GM18502 (cell line): Measurements from ENCODE around the gene KCNJ10.

Experiments used
- ATAC-seq: cut with Tn5 transposase; IDR thresholded peaks from one replicate; pipeline ENCODE4 v1.9.1; 2021; ENCODE audit warnings: mild to moderate bottlenecking; ENCODE audit not compliant: unreplicated experiment, poor library complexity

KCNJ10 gene

DNA sequence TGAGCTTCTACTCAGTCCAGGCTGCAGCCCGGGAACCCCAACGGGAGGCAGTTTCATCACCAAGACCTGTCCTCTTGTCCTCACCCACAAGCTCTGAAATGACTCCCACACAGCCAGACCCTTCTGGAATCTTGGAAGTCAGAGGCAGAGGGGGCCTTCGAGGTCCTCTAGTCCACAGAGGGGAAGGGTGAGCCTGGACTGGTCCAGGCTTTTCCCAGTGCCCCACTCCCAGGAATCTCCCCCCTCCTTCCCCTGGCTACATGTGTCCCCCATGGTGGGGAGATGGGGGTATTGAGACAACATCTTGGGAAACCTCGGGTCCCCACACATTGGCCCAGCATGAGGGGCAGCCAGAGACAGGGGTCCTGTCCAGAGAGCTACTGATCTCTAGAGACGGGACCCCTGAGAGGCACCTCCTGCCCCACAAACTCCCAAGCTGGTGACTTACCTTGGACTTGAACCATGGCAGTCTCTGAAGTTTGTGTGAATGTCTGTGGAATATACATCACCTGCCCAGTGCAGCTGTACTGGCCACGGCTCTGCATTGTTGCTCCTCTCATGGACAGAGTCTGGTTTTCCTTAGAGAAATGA lies 96.5 kb downstream of the KCNJ10 start:
- no peak for ATAC-seq

DNA sequence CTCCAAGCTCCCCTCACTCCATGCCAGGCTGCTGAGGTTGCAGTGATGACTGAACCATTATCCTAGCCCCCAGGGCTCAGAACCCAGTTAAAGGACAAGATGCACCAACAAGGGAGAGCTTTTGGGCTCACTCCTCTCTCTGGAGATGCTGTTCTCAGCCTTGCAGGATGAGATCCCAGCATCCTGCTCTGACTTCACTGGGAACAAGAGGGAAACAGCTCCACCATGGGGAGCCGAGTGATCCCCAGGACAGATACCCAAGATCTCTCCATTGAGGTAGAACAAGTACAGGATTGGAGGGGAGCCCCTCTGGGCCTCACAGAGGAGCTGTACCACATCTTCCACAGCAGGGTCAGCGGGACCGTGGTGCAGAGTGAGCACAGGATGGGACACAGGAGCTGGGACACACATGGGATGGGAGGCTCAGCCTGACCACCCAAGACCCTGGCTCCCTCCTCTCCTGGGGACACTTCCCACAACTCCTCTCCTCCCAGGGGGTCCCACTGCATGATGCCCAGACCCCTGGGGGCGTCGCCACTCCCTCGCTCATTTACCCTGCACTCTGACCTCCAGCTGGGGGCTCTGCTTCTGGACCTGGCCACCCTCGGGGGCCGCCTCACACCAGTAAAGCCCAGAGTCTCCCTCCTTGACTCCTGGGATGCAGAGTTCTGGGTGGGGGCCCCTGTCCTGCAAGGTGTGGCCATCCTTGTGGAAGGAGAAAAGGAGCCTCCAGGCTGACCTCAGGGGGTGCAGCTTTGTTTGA lies 97.3 kb downstream of the KCNJ10 start:
- ATAC-seq = no peak

DNA sequence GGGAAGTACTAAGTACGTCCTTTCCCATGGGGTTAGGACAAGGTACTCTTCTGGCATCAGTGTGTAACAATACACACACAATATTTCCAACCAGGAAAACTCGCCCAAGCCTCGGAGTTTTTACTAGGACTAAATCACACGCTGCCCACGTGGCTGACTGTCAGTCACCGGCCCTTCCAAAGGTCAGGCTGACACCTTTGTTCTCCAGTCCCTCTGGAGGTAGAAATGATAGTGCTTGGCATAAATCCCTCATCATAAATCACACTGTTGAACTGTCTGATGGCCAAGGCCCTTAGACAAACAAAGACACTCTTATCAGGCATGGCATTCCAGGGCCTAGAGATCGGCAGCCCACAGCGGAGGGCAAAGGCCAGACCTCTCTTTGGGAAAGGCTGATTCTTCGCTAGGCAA lies 99.0 kb downstream of the KCNJ10 start:
- ATAC-seq = no peak

DNA sequence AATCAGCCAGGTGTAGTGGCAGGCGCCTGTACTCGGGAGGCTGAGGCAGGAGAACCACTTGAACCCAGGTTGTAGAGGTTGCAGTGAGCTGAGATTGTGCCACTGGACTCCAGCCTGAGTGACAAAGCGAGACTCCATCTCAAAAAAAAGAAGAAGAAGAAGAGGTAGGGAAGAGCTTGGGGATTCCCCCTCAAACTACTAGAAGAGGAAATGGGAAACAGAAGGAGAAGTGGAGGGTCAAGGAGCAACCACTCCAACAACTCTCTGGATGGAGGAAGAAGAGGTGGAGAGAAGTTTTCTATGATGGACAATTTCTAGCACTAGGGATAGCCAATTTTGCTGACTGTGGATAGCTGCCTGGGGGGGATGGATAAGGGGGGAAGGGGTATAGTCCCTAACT lies 101.1 kb downstream of the KCNJ10 start:
- ATAC-seq = no peak

DNA sequence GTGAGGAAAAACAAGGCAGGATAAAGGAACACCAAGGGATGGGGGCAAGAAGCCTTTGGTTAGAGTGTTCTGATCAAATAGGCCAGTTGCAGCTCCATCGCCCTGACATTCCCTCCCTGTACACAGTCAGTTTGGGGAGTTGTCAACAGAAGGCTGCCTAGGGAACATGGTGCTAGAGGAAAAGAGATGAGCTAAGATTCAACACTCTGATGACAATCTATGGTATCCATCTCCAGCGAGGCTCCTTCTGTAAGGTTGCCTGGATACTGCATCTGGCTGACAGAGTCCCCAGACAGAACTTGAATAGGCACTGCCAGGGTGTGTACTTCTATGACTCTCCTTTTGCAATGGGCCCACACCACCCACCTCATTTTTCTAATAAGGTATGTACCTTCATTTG lies 104.7 kb downstream of the KCNJ10 start:
- ATAC-seq = no peak

DNA sequence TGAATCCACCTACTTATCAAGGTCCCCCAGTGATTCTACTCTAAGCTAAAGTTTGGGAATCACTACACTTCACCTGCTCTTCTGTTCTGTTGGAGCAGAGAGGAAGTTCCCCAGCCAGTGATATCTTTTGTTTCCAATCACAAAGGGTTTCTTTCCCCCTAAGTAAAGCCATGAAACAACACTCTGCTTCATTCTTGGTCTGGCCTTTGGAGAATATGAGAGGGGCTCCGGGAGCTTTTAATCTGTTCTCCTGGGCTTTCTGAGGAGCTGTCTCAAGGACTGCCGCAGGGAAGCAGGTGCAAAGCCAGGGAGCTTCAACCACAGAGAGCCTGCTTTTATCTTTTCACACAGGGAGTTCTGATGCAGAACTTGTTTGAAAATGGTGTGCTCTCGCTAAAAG lies 105.8 kb downstream of the KCNJ10 start:
- no peak for ATAC-seq

DNA sequence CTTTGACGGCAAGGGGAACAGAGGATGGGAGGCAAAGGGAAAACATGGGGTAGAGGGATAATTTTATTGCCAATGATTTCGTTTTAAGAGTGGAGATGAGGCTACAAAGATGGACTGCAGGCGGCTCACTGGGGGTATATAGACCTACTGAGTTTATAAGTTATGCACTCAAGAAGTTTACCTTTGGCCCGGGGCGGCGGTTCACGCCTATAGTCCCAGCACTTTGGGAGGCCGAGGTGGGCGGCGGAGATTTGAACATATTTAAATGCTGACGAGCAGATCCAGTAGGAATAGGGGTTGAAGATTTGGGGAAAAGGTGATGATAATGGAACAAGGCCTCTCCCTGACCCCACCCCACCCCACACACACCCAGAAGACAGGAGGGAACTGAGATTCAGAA lies 107.8 kb downstream of the KCNJ10 start:
- ATAC-seq = no peak

DNA sequence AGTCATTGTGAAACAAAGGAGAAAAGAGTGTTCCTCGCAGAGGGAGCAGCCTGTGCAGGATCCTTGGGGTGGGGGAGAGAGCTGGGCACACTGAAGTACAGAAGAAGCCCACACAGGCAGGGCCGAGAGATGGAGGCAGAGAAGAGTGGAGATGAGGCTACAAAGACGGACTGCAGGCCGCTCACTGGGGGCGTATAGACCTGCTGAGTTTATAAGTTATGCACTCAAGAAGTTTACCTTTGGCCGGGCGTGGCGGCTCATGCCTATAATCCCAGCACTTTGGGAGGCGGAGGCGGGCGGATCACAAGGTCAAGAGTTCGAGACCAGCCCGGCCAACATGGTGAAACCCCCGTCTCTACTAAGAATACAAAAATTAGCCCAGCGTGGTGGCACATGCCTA lies 108.3 kb downstream of the KCNJ10 start:
- ATAC-seq = no peak

DNA sequence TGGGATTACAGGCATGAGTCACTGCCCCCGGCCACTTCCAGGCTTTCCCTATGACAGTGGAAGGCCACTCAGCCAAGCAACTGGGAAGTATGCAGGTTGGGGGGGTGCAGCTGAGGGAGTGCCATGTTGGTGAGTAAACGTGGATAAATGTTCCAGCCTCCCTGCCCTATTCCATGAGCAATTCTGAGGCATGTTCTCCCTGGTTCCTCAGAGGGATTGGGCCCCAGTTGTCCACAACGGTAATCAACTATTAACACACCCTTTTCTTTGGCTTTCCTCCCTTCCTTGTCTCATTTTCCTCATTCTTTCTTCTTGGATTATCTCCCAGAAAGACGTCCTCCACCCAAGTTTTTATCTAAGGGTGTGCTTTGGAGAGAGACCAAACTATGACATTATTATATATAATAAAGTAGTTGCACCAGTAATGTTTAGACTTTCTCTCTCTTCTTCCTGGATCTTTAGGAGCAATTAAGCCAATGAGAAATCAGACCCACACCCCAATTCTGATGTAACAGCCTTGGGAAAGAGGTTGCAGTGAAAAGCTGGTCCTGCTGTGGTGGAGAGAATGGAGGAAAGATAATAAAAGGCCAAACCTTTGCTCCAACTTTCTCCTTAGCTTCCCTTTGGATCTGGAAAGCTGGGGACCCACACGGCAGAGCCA lies 109.1 kb downstream of the KCNJ10 start:
- no peak for ATAC-seq

DNA sequence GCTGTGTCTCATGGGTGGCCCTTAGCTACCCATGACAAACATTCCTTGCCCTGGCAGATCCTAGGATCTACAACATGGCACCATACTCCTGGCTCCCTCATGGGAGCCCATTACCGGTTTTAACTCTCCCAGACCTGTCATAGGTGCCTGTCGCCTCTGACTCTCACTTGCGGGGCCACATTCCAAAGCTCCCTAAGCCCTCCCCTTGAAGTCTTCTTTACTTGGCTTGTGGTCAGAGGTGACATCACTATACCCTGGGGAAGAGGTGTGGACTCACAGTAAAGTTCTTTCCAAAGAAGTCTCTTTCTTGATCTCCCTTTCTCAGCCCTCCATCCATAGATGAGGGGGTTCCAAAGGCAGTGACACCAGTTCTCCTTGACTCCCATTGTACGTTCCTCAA lies 110.5 kb downstream of the KCNJ10 start:
- peak; percentile 16 for ATAC-seq

DNA sequence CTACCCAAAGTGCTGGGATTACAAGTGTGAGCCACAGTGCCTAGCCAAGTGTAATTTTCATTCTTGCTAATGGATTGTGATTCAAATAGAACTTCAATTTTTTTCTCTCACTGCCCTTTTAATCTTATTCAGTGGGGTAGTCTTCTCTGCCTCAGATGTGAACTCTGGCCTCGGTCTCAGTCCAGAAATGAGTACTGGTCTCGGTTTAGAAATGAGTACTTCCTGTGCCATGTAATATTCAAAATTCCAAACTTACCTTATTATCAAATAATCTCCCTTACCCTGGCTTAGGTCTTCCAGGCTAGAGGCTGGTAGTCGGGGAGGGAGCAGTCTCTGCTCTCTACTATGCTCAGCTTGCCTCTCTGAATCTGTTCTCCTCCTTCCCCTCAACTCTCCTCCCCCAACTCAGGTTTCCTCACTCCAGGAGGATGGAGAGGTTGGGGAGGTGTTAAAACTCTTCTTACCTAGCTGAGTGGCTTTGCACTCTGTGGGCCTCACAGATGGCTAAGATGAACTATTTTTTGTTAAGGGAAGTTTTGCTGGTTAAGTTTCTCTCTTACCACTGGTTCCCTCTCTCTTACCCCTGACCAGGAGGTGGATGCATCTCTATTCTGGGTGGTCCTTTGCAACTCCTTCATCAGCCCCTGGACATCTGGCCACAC lies 111.1 kb downstream of the KCNJ10 start:
- peak; percentile 79 for ATAC-seq

DNA sequence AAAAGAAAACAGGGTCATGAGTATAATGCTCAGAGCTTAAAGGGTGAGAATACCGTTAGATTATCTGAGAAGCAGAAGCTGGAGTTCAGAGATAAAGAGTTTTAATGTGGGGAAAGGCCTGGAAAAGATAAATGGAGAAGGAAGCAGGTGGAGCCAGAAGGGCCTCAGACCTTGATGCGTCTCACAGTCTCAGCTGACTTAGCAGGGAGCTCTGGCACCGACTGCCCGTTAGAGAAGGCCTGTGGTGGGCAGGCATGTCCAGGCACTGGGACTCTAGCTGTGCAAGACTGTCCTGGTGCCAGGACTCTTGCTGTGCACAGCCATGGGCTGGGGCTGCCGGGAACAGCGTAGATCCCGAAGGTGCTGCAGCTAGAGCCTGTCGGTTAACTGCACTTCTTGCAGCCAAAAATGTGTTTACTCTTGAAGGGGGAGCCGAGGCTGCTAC lies 112.1 kb downstream of the KCNJ10 start:
- no peak for ATAC-seq

DNA sequence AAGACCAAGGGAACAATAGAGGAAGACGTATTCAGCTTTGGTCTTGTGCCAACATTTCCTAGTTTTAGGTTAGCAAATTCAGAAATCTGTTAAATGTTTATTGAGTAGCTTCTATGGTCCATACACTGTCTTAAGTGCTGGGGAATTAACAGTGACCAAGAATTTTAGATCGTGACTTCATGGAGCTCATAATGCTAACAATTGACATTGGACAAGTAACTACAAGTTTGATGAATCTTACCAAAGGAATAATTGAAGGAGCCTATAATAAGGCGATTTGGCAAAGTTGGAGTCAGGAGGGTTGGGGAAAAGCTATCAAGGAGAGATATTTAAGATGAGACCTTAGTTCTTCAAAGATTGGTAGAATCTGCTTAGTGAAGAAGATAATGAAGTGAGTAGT lies 114.5 kb downstream of the KCNJ10 start:
- no peak for ATAC-seq

DNA sequence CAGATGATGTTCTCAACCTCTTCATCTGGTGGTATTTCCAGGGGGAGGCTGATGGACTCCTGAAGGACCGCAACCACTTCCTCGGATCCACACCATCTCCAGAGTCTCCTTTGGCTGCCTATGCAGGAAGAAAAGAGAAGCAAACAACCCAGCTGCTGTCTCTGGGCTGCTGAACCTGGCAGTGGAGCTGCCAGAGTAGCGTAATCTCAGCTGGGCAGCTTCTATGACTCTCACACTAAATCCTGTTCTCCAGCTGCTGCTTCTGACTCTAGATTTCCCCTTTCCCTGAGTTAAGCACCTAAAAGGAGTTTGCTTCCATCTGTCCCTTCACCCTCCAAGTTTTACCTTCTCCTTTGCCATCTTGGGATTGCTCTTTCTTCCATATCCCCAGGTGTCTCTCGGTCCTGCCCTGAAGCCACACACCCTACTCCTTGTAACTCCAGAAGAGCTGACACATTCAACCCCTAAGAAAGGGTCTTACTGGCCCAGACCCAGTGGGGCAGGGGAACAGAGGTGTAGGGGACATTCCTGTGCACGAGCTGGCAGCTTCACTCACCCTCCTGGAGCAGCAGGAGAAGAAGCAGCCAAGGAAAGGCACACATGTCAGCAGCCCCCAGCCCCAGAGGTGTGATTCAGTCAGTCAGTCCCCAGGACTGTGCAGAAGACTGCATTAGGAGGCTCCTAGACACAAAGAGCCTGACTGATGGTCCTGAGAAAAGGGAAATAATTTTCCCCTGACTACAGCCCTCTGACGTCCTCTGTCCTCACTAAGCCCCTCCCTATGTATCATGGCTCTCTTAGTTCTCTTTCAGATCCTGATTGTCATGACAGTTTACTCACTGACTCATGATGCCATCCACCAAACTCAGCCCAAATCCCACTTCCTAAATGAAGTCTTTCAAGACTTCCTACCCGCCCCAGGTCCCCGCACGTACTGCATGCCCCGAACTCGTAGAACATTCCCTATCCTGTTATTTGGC lies 116.1 kb downstream of the KCNJ10 start, which contains the start of gene SLAMF9:
TSS of gene SLAMF9 (minus strand) at position 702 of the 980 bp plus-strand sequence. CDS start at position 602, 100 bp downstream.
- ATAC-seq = no peak

DNA sequence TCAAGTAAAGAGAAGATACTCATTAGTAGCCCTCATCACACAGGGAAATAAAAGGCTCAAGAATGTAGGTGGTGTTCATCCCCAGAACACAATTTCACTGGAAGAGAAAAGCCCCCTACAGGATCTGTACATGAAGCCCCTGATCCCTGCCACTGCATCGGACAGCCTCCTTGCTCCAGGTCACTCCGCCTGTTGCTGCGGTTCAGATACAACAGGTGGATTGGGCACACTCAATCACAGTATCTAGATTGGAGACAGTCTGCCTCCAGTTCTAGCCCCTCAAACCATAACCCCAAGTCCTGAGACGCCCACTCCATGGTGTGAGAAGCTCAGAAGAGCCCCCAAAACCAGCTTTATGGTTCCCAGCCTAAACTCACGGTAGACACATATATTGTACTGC lies 117.0 kb downstream of the KCNJ10 start:
- no peak for ATAC-seq

DNA sequence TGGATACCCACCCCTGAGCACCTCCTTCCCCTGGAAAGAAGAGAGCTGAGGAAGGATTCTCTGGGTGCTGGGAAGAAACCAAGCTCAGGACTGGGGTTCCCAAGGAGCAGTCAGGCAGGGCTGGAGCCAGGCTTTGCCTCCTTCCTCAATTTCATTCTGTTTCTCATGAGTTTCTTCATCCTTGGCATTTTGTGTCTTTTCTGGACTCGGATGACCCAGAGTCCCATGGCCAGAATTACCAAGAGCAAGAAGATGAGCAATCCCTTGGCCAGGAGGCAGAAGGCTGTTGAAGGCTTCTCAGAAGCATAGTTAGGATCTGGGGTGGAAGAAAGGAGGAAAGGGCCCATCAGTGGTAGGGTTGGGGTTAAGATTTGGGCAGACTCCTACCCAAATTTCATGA lies 118.4 kb downstream of the KCNJ10 start:
- no peak for ATAC-seq

DNA sequence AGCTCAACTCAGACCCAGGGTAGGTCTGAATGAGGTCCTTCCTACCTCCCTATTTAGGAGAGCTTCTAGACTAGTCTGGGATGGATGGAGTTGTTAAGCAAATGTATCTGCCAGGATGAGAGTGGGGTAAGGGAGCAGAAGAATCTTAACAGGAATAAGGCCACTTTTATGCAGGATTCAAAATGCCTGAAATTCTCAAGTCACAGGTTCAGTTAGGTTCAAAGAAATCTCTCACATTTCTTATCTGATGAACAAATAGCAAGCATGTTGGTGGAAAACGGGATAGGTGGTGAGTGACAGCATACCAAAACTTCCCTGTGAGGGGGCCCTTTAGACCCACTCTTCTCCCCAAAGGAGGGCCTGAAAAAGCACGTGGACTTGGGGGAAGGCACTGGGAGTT lies 118.9 kb downstream of the KCNJ10 start:
- ATAC-seq = no peak

DNA sequence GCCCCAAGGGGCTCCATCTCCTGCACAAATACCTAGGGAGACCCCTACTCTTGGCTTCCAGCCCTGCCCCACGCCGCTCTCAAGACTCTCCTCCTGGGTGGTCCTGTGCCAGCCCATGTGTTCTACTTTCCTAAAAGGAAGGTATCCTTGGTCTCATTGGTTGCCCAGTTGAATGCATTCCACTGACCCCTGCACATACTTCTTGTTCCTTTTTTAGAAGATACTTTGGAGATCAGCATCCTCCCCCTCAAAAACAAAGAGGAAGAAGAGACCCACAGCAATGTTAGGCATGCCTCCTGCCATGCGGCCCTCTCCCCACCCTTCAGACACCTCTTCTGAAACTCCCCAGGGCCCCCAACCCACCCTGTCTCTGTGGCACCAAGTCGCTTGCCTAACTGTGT lies 120.0 kb downstream of the KCNJ10 start:
- ATAC-seq = no peak

DNA sequence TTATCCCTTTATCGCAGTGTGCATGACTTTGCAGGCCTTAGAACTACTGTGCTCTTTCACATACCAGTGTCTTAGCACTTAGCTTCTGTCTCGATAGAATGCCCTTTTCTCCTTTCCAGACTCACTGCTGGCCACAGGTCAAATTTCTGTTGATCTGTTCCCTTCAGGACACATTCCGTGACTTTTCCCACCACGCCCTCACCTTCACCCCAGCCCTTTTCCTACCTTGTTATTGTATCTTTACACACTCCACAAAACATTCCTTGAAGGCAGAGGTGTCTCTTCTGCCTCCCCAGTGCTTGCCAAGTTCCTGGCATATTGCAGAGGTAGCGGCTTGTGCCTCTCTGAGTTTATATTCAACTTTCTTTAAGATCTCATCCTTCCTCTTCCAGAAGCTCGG lies 120.8 kb downstream of the KCNJ10 start:
- ATAC-seq = no peak
